AG04450 (cell line): ENCODE results near the gene DENND6B. TPM values are rescaled to one million over a fixed set of nuclear protein-coding genes. Genes with fewer than 3 reads are reported as not detected.

Experiments used
- CTCF ChIA-PET: fragments of 300-600, 350-600 bp; formaldehyde crosslinking; extraction: SDS; loops from one replicate; lab custom pipeline; 2022; ENCODE audit warnings: antibody characterized with exemption, inconsistent platforms; lab: Charles Lee
- POLR2A ChIA-PET: fragments of 350-600 bp; formaldehyde crosslinking; extraction: SDS; loops from one replicate; lab custom pipeline; 2021; ENCODE audit warnings: antibody characterized with exemption, inconsistent platforms; lab: Yijun Ruan, JAX
- DNase-seq: peaks from one replicate; pipeline ENCODE4 v3.0.0-alpha.2; 2011; ENCODE audit warnings: low read depth, low spot score
- H3K27ac ChIP-seq: one replicate; pipeline ENCODE4 v1.5.1; 2012; ENCODE audit warnings: low read depth, low read length, control low read depth
- H3K27me3 ChIP-seq: one replicate; pipeline ENCODE4 v1.6.0; 2012; ENCODE audit warnings: low read length; ENCODE audit not compliant: control insufficient read depth, insufficient read depth
- H3K4me3 ChIP-seq: 2 replicates; pipeline ENCODE4 v1.5.1; 2011; ENCODE audit warnings: mild to moderate bottlenecking, low read depth, low read length, control low read depth
- H3K9me3 ChIP-seq: 2 replicates; pipeline ENCODE4 v1.5.1; 2012; ENCODE audit warnings: low read length; ENCODE audit not compliant: control insufficient read depth, insufficient read depth
- polyA plus RNA-seq: library from polyadenylated mRNA; depleted of rRNA; stranded (reverse); fragments of >200 nt; gene quantifications from 2 replicates; pipeline ENCODE4 v1.2.3, GENCODE V29; 2011
- TF ChIP-seq, protein P1 (sequence below): IDR thresholded peaks from 2 replicates; pipeline ENCODE4 v1.5.1; 2011; ENCODE audit warnings: low read depth, low read length, control low read depth, inconsistent platforms

The DENND6B gene
- polyA plus RNA-seq, 1 experiment, result 2.4 TPM

GRCh38 chr22:50269573-50269969, 57.2 kb downstream of the DENND6B start:
- Histone ChIP-seq H3K4me3 (peak overlapping the region; percentile 52), H3K27me3 (no peaks in the 10 kb centered on the region), H3K9me3 (peaks cover 10% of the 10 kb centered on the region; the same call in 1 of the 2 replicates), H3K27ac (no peak overlapping the region)
- DNase-seq, result no peak
- ChIA-PET CTCF (no interaction called here), POLR2A (no interaction called here)
- TF ChIP-seq, protein P1, sequence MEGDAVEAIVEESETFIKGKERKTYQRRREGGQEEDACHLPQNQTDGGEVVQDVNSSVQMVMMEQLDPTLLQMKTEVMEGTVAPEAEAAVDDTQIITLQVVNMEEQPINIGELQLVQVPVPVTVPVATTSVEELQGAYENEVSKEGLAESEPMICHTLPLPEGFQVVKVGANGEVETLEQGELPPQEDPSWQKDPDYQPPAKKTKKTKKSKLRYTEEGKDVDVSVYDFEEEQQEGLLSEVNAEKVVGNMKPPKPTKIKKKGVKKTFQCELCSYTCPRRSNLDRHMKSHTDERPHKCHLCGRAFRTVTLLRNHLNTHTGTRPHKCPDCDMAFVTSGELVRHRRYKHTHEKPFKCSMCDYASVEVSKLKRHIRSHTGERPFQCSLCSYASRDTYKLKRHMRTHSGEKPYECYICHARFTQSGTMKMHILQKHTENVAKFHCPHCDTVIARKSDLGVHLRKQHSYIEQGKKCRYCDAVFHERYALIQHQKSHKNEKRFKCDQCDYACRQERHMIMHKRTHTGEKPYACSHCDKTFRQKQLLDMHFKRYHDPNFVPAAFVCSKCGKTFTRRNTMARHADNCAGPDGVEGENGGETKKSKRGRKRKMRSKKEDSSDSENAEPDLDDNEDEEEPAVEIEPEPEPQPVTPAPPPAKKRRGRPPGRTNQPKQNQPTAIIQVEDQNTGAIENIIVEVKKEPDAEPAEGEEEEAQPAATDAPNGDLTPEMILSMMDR, result no peak

DNA sequence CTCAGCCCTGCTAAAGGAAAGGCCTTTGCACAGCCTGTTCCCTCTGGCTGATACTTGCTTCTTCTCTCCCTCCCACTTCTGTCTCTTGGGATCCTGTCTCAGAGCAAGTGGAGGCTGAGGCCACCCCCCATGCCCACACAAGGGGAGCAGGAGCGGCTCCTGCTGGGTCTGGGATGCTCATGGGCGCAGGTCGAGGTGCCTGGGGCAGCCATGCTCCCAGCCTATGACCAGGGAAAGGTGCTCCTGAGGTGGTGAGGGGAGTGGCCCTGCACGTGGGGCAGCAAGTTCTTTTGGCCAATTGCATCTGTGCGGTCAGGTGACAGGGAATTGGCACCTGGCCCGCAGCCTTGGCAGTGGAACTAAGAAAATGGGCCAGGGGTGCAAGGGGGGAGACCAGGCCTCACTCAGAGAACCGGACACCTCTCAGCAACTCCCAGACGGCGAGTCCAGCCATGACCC, 58.1 kb downstream of the DENND6B start:
- Histone ChIP-seq H3K9me3 (peaks cover 10% of the 10 kb centered on the region; the same call in 1 of the 2 replicates), H3K27me3 (no peaks in the 10 kb centered on the region), H3K27ac (no peak overlapping the region), H3K4me3 (no peak overlapping the region)
- POLR2A ChIA-PET, result no interaction called here
- no peak for DNase-seq
- TF ChIP-seq, protein P1, result no peak
- CTCF ChIA-PET, result interaction anchor here (0.5 kb wide), 1 partner anchor 8 kb away, joined by 5 read pairs; no protein-coding TSS in a partner anchor

DNA sequence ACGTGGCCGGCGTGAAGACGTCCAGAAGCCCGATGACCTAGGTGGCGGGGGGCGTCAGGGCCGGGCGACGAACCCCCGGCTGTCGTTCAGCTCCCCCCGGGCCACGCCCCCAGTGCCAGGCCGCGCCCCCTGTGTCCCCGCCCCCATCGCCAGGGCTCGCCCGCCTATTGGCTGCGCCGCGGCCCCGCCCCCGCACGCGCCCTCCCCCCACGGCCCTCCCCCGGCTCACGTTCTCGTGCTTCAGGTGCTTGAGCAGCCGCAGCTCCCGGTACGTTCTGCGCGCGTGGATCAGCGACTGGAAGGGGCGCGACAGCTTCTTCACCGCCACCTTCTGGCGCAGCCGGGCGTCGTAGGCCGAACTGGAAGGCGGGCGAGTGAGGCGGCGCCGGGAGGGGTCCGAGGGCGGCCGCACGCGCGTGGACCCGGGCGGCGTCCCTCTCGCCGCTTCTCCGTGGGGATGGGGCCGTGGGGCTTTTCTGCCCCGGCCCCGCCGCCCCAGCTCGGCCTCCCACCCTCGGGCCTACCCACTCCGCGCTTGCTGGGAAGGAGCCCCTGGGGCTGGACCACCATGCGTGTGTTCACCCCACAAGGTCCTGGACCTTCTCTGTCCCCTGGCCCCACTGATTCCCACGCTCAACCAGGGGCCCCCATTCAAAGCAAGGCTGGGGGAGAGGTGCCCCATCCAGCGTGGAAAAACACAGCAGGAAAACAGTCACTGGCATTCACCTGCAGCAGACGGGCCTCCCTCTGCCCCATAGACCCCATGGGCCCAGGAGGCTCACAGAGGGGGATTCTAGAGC, 59.0 kb downstream of the DENND6B start:
- H3K27ac ChIP-seq, result no peak overlapping the region
- peak overlapping the region; percentile 54 for H3K4me3 ChIP-seq
- H3K9me3 ChIP-seq, result peaks cover 10% of the 10 kb centered on the region; the same call in 1 of the 2 replicates
- POLR2A ChIA-PET, result interaction anchor here (0.5 to 0.7 kb wide), 2 partner anchors 8 to 21 kb away, joined by 3 to 6 read pairs; no protein-coding TSS in a partner anchor
- no peak for DNase-seq
- CTCF ChIA-PET, result interaction anchor here (0.7 to 1.5 kb wide), 3 partner anchors 17 to 74 kb away, joined by 3 to 10 read pairs (median 6); partner anchors contain the start of gene HDAC10
- no peaks in the 10 kb centered on the region for H3K27me3 ChIP-seq
- TF ChIP-seq, protein P1, result peak; percentile 23

DNA sequence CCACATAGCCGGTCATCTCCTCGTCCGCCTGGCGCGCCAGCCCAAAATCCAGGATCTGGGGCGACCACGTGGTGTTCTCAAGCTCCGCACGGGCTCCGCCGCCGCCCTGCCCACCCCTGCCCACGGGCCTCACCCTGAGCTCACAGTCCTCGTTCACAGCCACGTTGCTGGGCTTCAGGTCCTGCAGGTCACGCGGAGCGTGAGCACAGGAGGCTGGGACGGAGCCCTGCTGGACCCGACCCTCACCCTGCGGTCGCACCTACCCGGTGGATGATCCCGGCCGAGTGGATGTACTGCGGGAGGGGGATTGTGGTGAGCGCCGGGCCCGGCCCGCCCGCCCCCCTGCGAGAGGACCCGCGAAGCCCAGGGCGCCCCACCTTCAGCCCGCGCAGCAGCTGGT, 59.8 kb downstream of the DENND6B start:
- TF ChIP-seq, protein P1, result no peak
- POLR2A ChIA-PET, result interaction anchor here (0.5 to 0.7 kb wide), 2 partner anchors 9 to 20 kb away, joined by 3 to 6 read pairs; no protein-coding TSS in a partner anchor
- CTCF ChIA-PET, result interaction anchor here (0.7 to 1.5 kb wide), 3 partner anchors 16 to 75 kb away, joined by 3 to 10 read pairs (median 6); partner anchors contain the start of gene HDAC10
- DNase-seq, result no peak
- Histone ChIP-seq H3K27me3 (no peaks in the 10 kb centered on the region), H3K9me3 (peaks cover 10% of the 10 kb centered on the region; the same call in 1 of the 2 replicates), H3K27ac (no peak overlapping the region), H3K4me3 (peak overlapping the region; percentile 38; the same call in 1 of the 2 replicates)
